Measurements from ENCODE around the gene FXR1.
"Not testable (repeated sequence)": the region's sequence is repeated elsewhere in the genome, so short reads cannot be mapped to it uniquely, and the experiment has no call there.

Gene FXR1

DNA sequence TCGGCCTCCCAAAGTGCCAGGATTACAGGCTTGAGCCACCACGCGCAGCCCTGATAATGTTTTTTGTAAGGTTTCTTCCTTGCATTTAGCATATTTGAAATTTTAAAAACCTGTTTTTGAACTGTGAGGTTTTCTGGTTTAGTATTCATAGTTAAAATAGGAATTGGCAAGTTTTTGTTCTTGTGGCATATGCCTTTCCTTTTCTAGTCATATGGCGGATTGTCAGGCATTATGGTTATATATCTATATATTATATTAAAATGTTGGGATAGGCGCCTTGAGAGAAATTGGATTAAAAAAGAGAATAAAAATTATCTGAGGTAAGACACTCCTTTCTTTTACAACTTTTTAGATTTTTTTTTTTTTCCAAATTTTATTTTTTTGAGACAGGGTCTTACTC, 28.4 kb downstream of the FXR1 start:
- no peak for DNase-seq

DNA sequence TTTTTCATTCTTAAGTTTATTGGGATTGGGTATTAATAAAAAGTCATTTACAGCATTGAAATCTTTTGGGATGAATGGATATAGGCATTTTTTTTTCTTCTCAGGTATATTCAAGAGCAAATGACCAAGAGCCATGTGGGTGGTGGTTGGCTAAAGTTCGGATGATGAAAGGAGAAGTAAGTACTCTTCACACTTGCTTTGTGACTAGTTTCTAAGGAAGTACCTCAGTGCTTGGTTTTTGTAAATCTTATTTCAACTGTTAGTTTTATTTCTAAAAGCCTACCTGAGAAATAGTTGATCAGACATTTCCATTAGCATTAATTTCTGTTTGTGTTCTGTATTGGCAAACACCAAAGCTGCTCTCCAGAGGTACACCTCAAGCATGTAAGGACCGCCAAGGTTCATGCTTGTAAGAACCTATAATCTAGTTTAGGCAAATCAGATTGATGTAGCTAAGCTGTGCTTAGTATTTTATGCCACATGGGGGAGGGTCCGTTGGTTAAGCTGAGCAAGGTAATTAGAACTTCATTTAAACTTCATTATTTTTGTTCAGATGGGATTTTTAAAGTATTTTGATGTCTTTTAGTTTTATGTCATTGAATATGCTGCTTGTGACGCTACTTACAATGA, 35.4 kb downstream of the FXR1 start:
- no peak for DNase-seq

DNA sequence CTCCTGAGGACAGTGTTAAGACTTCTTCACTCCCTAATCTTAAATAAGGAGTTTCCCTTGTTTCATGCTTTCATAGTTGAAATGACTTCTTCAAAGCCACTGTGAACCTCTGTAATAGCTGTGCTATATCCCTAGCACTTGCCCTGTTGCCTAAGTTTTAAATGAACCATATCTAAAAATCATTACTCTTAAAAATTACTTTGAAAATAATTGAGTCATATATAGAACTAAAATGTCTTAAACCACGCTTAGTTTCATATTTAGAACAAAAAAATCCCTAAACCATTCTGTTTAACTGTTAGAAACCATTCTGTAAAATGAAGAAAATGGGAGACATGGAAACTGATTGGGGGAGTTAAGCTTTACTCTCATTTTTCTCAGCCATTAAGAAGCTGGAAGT, 47.2 kb downstream of the FXR1 start:
- no peak for DNase-seq

DNA sequence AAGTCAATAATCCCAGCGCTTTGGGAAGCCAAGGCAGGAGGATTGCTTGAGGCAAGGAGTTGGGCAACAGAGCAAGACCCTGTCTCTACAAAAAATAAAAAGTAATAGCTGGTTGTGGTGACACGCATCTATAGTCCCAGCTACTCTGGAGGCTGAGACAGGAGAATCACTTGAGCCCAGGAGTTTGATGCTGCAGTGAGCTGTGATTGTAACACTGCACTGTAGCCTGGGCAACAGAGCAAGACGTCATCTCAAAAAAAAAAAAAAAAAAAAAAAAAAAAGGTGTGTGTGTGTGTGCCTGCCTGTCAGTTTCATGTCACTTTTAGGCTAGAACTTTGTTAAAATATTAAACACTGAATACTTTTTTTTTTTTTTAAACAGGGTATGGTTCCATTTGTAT, 48.6 kb downstream of the FXR1 start:
- DNase-seq = no peak

DNA sequence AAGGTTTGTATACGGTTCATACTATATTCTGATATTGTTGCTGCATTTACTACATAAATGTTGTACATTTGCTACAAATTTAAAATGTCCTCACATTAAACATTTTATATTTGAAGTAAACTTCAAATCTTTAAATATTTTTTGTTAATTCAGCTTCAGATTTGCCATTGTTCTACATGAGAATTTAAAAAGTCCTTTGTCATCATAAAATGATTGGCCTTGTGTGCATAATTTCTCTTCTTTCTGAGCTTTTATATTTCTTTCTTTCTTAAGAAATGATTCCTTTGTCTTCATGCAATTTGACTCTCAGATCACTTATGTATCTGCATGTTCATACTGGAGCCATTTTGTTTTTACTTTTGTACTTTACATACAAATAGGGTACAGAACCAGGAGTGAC, 49.1 kb downstream of the FXR1 start:
- DNase-seq = no peak

DNA sequence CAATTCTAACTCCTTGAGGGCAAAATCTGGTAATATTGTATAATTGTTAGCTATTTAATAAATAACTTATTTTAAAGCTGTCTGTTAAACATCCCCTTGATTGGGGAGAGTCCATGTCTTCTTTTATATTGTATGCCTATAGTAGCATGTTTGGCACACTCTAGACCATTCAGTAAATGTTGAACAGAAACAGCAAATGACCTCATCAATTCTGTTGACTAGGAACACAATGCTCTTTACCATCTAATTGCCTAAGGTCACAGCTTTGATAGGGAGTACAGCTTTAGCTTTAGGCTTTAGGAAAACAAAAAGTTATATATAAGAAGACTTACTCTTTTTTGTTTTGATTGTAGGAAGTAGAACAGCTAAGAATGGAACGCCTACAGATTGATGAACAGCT, 50.1 kb downstream of the FXR1 start:
- no peak for DNase-seq

DNA sequence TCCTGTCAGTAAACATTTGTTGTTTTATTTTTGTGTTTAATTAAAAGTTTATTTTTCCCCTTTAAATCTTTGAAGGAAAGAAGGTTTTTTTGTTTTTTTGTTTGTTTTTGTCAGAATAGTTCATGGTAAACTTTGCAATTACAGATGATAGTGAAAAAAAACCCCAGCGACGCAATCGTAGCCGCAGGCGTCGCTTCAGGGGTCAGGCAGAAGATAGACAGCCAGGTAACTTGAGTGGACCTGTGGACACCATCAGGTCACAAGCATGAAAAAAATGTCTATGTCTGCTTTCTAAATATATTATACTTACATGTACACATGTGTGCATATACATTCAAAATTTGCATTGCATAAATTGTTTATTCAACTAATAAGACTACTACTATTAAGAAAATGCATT, 58.5 kb downstream of the FXR1 start:
- DNase-seq = no peak

DNA sequence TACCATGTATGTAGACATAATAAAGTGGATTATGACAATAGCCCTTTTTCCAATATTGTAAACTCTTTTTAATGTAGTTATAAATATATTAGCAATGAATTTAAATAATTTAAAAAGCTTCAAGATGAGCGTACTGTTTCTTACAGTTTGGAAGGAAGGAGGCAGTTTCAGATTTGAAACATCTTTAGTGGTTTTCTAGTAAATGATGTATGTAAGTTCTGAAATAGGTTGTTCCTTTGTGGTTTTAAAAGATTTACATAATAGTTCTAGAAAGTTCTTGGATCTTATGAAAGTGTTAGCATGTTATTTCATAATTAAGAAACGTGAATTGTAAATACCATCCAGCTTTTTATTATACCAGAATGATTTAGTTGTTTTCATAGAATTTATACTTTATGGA, 61.1 kb downstream of the FXR1 start:
- no peak for DNase-seq

DNA sequence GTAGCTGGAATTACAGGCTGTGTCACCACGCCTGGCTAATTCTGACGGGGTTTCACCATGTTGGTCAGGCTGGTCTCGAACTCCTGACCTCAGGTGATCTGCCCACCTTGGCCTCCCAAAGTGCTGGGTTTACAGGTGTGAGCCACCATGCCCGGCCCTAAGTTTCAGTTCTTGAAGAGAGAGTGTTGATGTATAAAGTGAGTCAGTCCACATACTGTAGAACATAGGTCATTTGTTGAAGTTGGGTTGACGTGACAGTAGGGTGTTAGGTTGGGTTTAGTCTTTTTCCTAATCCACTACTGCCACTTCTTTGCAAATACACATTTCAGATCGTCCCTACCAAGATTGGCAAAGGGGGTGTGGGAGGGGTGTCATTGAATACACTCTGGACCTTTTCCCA, 61.8 kb downstream of the FXR1 start:
- DNase-seq = no peak

DNA sequence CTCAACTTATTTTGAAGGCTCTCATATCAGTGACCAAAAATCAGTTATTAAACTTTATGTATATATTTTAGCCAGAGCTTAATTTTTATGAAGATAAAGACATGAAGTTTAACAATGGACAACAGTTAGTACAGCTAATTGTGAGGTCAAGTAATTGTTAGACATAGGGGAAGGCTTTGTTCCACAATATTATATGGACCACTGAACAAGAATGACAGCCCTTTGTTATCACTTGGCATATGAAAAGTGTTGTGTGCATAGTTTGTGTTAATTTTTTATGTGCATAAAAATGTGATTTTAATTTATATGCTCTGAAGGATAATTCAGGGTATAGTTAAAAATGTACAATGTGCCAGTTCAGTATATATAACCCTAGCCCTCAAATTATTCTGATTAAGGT, 65.0 kb downstream of the FXR1 start:
- DNase-seq = no peak

DNA sequence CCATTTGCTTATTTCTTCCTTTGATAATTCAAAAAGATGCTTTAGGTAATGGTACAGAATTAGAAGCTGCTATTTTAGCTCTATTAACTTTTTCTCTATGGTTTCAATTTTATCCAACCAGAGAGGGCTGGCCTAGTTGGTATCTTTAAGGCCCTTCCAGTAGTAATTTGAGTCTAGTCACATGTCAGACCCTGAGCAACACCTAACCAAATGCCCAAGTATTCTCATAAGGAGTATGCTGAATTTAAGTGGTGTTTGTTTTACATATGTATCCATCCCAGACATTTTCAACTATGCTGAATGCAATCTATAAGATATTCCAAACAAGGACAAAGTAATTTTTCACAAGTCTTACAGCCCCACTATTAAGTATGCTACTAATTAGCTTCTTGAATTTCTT, 67.5 kb downstream of the FXR1 start:
- DNase-seq = no peak

DNA sequence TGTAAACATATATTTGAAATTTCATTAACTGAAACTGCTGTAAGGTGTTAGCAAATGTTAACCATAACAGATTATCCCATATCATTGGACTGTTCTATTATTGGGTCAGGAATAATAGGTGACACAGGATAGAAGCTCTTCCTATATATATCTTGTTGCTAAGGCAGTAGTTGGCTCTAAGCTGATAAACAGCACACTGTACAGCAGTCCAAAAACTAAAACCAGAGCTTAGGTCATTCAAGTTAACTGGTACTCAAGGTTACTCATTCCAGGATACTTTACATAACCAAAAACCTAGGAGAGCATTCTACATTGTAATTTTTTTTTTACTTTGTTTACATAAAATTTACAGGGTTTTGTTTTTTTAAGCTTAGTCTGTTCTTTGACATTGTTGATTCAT, 68.1 kb downstream of the FXR1 start:
- DNase-seq = no peak

DNA sequence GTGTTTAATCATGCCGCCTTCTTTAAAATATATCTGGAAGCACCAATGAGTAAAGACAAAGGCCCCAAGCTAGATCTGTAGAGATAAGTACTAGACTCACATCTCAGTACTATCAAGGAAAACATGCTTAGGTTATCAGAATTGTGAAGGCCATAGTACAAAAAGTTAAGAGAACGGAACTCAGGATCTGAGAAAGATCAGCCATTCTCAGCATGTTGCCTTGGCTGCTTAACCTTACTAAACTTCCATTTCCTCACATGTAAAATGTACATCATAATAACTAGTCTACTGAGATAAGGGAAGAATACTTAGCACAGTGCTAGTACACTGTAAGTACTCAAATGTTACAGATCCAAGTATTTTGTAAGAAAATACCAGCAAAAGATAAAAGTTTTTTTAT, 69.4 kb downstream of the FXR1 start:
- DNase-seq = no peak

DNA sequence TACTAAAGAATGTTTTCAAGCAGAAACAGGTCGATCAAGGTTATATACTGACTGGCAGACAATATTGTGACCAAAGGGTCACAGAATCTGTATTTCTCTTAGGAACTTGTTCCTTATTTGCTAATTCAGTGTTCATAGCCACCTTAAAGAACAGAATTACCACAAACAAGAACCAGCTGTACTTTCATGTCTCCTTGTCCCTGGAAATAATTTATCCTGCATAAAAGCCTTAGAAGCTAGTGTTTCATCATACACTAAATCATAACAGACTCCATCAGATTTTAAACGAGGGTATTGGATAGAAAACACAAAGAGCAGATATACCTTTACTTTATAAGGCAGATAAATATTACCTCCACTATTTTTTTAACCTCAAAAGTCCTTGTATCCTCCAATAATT, 70.7 kb downstream of the FXR1 start:
- no peak for DNase-seq

DNA sequence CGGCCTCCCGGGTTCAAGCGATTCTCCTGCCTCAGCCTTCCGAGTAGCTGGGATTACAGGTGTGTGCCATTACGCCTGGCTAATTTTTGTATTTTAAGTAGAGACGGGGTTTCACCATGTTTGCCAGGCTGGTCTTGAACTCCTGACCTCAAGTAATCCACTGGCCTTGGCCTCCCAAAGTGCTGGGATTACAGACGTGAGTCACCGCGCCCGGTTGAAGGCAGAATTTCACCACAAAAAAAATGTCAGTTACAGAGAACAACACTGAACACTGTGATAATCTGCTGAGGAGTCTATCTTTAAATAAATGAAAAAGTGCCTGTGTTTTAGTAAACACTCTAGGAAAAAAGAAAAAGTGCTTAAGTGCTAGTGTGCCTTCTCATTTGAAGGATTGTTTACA, 73.9 kb downstream of the FXR1 start:
- not testable (repeated sequence) for DNase-seq

DNA sequence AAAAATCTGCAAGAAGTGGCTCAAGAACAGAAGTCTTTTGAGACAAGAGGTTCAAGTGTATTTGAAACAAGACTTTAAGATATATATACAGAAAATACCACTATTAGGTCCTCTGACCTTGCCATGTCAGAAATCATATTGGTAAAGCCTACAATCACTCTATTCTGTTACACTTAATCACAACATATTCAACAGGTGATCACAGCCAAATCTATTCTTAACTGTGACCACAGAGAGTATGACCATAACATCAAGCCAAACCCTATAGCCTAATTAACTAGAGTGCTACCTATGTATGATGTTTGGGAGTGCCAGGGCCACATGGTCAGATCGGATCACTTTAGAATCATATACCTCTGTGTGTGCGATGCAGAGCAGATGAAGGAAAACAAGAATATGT, 74.9 kb downstream of the FXR1 start:
- no peak for DNase-seq

DNA sequence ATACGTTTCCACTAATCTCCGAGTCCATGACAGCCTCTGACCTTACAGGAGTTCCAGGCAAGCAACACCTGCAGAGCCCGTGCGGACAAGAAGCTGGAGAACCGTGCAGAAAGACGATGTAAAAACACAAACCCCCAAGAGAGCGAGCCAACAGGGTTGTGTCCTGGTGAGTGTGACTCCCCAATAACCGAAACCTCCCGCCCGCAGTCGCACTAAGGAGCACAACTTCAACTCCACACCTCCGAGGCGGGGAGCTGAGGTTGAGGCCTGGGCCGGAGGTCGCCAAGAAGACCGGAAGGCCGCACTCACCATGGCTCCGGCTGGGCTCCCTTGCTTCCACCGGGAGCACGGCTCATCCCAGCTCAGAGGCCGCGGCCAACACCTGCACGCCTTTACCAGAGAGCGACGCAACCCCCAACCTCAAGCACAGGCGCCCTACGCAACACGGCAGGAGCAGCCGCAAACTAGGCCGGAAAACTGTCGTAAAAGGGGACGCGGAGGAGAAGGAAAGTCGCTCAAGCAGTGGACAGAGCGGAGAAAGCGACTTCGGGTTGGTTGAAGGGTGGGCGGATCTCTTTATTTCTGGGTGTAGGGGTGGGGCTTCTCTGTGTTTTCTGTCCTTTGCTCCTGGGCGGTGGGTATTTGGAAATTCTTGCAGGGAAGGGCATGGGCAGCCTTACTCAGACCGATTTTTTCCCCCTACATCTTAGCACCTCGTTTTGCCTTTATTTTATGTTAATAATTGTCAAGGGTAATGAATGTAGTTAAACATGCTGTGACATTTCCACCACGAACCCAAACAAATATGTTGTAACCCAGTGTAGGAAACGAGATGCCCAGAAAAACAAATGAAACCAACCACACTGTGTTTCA, 77.1 kb downstream of the FXR1 start, which contains the start of gene DNAJC19:
DNAJC19 (minus strand) TSS at position 446 of the 873 bp plus-strand sequence; CDS start at position 312, 134 bp downstream.
- DNase-seq = peak; percentile 99

DNA sequence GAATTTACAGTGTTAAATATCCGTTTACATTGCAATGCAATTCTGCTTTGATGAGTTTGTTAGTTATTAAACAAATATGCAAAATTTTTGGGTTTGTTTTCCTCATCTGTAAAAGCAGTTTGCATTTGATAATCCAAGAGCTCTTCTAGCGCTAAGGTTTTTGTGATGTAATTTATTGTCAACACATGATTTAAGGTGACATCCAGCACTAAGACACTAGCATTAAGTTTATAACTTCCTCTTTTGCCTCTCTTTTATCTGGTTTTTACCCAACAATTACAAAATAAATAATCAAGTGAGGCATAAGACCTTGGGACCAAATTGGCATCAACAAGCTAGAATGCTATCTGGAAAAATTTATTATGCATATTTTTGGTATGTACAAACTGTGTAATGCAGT, 78.0 kb downstream of the FXR1 start:
- DNase-seq = no peak

DNA sequence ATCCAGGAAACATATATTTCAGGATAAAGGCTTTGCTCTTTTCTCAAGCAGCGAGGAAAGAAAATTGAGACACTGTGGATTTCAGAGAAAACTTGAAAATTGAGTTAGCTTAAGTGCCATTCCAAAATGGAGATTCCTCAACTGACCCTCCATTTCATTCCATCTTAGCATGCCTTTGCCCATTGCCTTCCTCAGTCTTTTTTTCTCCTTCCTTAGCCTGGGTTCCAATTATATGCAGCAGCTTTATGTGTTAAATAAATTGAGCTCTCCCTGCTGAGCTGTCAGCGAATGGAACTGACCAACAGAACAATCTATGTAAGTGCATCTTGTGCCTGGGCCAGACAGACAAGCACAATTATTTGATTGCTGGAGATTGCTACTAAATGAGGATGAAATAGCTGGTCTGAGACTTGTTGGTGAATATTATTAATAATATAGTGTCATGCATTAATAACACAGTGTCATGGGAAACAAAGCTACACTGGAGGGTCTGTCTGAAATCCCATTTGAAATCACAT, 84.0 kb downstream of the FXR1 start:
- no peak for DNase-seq

DNA sequence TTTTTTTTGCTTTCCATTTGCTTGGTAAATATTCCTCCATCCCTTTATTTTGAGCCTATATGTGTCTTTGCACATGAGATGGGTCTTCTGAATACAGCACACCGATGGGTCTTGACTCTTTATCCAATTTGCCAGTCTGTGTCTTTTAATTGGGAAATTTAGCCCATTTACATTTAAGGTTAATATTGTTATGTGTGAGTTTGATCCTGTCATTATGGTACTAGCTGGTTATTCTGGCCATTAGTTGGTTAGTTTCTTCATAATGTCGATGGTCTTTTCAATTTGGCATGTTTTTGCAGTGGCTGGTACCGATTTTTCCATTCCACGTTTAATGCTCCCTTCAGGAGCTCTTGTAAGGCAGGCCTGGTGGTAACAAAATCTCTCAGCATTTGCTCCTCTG, 89.9 kb downstream of the FXR1 start:
- DNase-seq = not testable (repeated sequence)

DNA sequence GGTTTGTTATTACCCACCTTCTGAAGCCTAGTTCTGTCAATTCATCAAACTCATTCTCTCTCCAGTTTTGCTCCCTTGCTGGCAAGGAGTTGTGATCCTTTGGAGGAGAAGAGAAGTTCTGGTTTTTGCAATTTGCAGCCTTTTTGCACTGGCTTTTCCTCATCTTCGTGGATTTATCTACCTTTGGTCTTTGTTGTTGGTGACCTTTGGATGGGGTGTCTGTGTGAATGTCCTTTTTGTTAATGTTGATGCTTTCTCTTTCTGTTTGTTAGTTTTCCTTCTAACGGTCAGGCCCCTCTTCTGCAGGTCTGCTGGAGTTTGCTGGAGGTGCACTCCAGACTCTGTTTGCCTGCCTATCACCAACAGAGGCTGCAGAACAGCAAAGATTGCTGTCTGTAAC, 91.0 kb downstream of the FXR1 start:
- not testable (repeated sequence) for DNase-seq

DNA sequence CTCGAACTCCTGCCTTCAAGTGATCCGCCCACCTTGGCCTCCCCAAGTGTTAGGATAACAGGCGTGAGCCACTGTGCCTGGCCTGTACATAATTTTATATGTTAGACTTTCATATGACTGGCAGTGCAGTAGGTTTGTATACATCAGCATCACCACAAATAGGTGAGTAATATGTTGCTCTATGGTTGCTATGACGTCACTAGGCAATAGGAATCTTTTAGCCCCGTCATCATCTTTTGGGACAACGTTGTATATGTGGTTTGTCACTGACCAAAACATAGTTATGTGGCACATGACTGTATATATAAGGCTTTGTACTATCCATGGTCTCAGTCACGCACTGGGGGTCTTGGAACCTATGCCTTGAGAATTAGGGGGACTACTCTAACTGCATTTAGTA, 94.1 kb downstream of the FXR1 start:
- no peak for DNase-seq

DNA sequence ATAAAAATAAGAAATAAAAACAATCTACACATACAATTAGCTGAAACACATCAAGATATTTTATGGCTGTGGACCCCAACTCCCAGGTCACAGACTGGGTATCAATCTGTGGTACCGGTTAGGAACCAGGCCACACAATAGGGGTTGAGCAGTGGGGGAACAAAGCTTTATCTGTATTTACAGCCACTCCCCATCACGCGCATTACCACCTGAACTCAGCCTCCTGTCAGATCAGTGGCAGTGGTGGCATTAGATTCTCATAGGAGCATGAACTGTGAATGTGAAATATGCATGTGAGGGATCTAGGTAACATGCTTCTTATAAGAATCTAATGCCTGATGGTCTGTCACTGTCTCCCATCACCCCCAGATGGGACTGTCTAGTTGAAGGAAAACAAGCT, 94.8 kb downstream of the FXR1 start:
- DNase-seq = no peak

DNA sequence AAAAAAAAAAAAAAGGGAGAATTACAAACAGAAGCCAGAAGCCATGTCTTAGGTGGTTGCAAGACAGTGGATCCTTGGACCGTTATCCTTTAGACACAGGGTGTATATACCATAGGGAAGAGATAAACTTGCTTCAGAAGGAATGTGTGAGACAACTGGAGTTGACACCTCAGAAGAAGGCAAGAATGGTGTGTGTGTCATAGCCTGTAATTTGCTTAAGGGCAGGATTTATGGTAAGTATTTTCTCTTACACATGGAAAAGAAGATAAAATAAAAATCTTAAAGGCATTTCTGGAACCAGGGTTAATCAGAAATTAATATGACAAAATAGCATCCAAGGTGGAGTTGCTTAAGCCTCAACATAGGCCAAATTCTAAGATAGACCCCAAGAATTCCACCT, 96.3 kb downstream of the FXR1 start:
- DNase-seq = no peak
